Activated CD4-positive, alpha-beta memory T cell treated with anti-CD3 and anti-CD28 coated beads for 36 hours (primary cell): ENCODE results near the gene NTHL1. TPM values are rescaled to one million over a fixed set of nuclear protein-coding genes. Genes with fewer than 3 reads are reported as not detected.

Source experiments
- CTCF ChIA-PET: fragments of 350-600 bp; sonication (Branson Sonifier 250); formaldehyde crosslinking; loops from one replicate; lab custom pipeline; 2021; ENCODE audit warnings: antibody characterized with exemption, inconsistent platforms; lab: Charles Lee
- POLR2A ChIA-PET: fragments of 350-600 bp; sonication (Branson Sonifier 250); formaldehyde crosslinking; loops from one replicate; lab custom pipeline; 2021; ENCODE audit warnings: antibody characterized with exemption; lab: Charles Lee
- DNase-seq: peaks from one replicate; pipeline ENCODE4 v3.0.0-alpha.2; 2020
- H3K27ac Mint-ChIP-seq: one replicate; pipeline ENCODE4 v1.8.0; 2021; ENCODE audit warnings: mixed read lengths
- H3K27me3 Mint-ChIP-seq: one replicate; pipeline ENCODE4 v1.8.0; 2021; ENCODE audit warnings: mixed read lengths
- H3K36me3 Mint-ChIP-seq: one replicate; pipeline ENCODE4 v1.8.0; 2021; ENCODE audit warnings: mixed read lengths
- H3K4me1 Mint-ChIP-seq: one replicate; pipeline ENCODE4 v1.8.0; 2021; ENCODE audit warnings: low read depth, mixed read lengths
- H3K4me3 Mint-ChIP-seq: one replicate; pipeline ENCODE4 v1.8.0; 2021; ENCODE audit warnings: mild to moderate bottlenecking, mixed read lengths
- H3K9me3 Mint-ChIP-seq: one replicate; pipeline ENCODE4 v1.8.0; 2021; ENCODE audit warnings: mixed read lengths
- intact Hi-C: fragments of 100-400 bp; cut with micrococcal nuclease; formaldehyde crosslinking; loops from one replicate; pipeline ENCODE4 v1.15.1; 2023
- total RNA-seq, 2 experiments: library from RNA; stranded (reverse); gene quantifications; one replicate each; pipeline ENCODE4 v1.2.3, GENCODE V29; 2021

NTHL1 gene
- total RNA-seq = 10 to 100 TPM; 24.3 to 26.2 TPM

DNA sequence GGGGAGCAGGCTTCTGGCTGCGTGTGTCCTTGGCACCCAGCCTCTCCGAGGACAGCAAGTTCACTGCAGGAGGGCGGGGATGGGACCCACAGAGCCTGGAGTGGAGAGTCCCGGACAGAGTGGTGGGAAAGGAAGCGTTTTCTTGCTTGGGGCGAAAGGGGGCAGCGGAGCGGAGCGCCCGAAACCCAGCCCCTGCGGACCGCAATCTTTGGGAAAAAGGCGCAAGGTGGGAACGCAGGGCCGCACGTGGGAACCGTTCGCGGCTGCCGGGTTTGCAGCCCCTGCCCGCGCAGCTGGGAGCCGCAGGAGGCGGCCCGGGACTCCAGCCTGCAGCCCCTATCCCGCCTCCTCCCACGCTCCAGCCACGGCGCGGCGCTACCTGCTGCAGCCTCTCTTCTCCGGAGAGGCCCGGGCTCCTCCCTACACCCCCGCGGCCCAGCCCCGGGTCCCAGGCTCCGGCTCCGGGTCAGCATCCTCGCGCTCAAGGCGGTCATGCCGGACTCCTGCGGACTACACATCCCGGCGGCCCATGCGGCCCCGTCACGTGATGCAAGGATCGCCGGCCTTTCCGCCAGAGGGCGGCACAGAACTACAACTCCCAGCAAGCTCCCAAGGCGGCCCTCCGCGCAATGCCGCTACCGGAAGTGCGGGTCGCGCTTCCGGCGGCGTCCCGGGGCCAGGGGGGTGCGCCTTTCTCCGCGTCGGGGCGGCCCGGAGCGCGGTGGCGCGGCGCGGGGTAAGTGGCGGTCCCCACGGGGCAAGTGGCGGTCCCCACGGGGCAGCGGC lies at the start of gene NTHL1, which contains the start of gene TSC2:
TSS of gene NTHL1 (minus strand) at position 505 of the 786 bp plus-strand sequence. CDS start at position 494, 11 bp downstream.
TSS of gene TSC2 (plus strand) at position 656 of the 786 bp plus-strand sequence. CDS start 631 bp downstream, outside the sequence.
- peak; percentile 97 for DNase-seq
- Mint-ChIP-seq H3K27ac (no peak within 1 kb of the TSS), H3K9me3 (no peaks in the 10 kb centered on the region), H3K4me1 (peaks cover 13% of the 10 kb centered on the region), H3K4me3 (peak within 1 kb of the TSS; percentile 89), H3K27me3 (no peaks in the 10 kb centered on the region), H3K36me3 (peaks cover 3% of the 10 kb centered on the region)
- ChIA-PET CTCF (interaction anchor here (0.6 to 2.5 kb wide), 11 partner anchors 9 to 265 kb away, joined by 3 to 10 read pairs (median 4); partner anchors contain the start of genes NUBP2, SPSB3 and TRAF7), POLR2A (interaction anchor here (0.6 to 1.8 kb wide), 8 partner anchors 9 to 221 kb away, joined by 3 to 22 read pairs (median 3); partner anchors contain the start of genes FAHD1, HAGH, NPW and RPS2)
- intact Hi-C loops = loop anchor here (1.0 kb wide), 1 partner anchor 108 kb away; the partner anchor contains the start of gene TRAF7

- H3K27ac Mint-ChIP-seq = no peak overlapping the region
- intact Hi-C loops = no loop called here
Observed at GRCh38 chr16:2096853-2097595, 49.4 kb upstream of the NTHL1 start.

DNA sequence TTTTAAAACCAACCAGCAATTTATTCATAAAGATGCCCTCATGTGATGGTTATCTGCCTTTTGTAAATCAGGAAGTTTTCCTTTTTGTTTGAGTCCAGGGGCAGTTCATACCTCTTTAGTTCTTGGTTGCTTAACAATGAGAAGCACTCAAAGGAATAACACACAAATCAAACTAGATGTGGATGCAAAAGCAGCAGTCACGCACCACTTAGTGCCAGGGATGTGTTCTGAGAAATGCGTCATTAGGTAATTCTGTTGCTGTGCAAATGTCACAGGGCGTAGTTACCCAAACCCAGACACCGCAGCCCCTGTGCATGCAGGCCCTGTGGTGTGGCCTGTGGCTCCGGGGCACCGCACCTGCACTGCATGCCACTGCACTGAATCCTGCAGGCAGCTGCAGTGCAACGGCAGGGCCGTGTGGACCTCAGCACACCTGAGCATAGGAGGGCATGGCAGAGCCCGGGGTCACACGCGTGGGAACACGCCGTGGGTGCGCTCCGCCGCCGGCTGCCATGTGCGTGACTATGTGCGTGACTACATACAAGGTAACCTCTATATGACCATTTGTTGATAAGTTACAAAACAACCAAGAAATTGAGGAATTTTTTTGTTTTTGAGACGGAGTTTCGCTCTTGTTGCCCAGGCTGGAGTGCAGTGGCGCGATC lies 48.4 kb upstream of the NTHL1 start:
- Mint-ChIP-seq H3K36me3 (peaks cover 3% of the 10 kb centered on the region), H3K4me3 (no peak overlapping the region), H3K27ac (no peak overlapping the region), H3K4me1 (no peaks in the 10 kb centered on the region), H3K9me3 (no peaks in the 10 kb centered on the region), H3K27me3 (no peaks in the 10 kb centered on the region)
- POLR2A ChIA-PET = no interaction called here
- CTCF ChIA-PET = no interaction called here
- intact Hi-C loops = no loop called here
- no peak for DNase-seq

More at GRCh38 chr16:2096853-2097595, 49.4 kb upstream of the NTHL1 start:
- peaks cover 3% of the 10 kb centered on the region for H3K36me3 Mint-ChIP-seq
- no peaks in the 10 kb centered on the region for H3K9me3 Mint-ChIP-seq
- H3K4me3 Mint-ChIP-seq = no peak overlapping the region
- no peaks in the 10 kb centered on the region for H3K4me1 Mint-ChIP-seq
- no peak for DNase-seq
- CTCF ChIA-PET = no interaction called here
- POLR2A ChIA-PET = no interaction called here
- H3K27me3 Mint-ChIP-seq = no peaks in the 10 kb centered on the region

GRCh38 chr16:2095315-2095853 lies 47.8 kb upstream of the NTHL1 start:
- H3K27ac Mint-ChIP-seq = no peak overlapping the region
- CTCF ChIA-PET = no interaction called here

DNA sequence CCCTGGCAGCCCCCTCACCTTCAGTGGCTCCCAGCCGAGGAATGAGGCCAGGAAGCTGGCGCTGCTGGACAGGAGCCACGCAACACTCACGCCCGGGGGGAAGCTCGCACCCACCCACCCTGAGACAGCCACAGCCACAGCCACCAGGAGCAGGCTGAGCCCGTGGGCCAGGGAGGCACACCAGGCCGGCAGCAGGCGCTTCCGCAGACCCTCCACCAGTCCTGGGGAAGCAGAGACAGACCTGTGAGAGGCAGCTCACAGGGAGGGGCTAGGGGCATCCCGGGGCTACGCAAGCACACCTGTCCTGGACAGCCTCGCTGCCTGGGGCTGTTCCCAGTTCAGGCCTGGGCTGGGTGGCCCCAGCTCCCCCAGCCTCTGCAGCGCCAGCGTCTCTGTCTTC lies 46.2 kb upstream of the NTHL1 start:
- H3K36me3 Mint-ChIP-seq = peaks cover 9% of the 10 kb centered on the region

More at GRCh38 chr16:2095315-2095853, 47.8 kb upstream of the NTHL1 start:
- peaks cover 6% of the 10 kb centered on the region for H3K36me3 Mint-ChIP-seq
- H3K27me3 Mint-ChIP-seq = no peaks in the 10 kb centered on the region
- no peaks in the 10 kb centered on the region for H3K9me3 Mint-ChIP-seq
- intact Hi-C loops = no loop called here
- POLR2A ChIA-PET = no interaction called here
- no peaks in the 10 kb centered on the region for H3K4me1 Mint-ChIP-seq
- no peak for DNase-seq
- H3K4me3 Mint-ChIP-seq = no peak overlapping the region

GRCh38 chr16:2092866-2093265 lies 45.2 kb upstream of the NTHL1 start:
- DNase-seq = no peak
- CTCF ChIA-PET = interaction anchor here (0.9 kb wide), 1 partner anchor 48 kb away, joined by 3 read pairs; no protein-coding TSS in a partner anchor
- intact Hi-C loops = no loop called here
- H3K27me3 Mint-ChIP-seq = no peaks in the 10 kb centered on the region
- H3K4me3 Mint-ChIP-seq = no peak overlapping the region
- H3K27ac Mint-ChIP-seq = no peak overlapping the region
- no peaks in the 10 kb centered on the region for H3K9me3 Mint-ChIP-seq
- peaks cover 9% of the 10 kb centered on the region for H3K36me3 Mint-ChIP-seq
- H3K4me1 Mint-ChIP-seq = no peaks in the 10 kb centered on the region
- POLR2A ChIA-PET = no interaction called here

More for the DNA sequence above, 46.2 kb upstream of the NTHL1 start:
- CTCF ChIA-PET = no interaction called here
- Mint-ChIP-seq H3K9me3 (no peaks in the 10 kb centered on the region), H3K27me3 (no peaks in the 10 kb centered on the region), H3K4me1 (no peaks in the 10 kb centered on the region), H3K4me3 (no peak overlapping the region), H3K27ac (no peak overlapping the region)
- no peak for DNase-seq
- intact Hi-C loops = no loop called here
- POLR2A ChIA-PET = no interaction called here

DNA sequence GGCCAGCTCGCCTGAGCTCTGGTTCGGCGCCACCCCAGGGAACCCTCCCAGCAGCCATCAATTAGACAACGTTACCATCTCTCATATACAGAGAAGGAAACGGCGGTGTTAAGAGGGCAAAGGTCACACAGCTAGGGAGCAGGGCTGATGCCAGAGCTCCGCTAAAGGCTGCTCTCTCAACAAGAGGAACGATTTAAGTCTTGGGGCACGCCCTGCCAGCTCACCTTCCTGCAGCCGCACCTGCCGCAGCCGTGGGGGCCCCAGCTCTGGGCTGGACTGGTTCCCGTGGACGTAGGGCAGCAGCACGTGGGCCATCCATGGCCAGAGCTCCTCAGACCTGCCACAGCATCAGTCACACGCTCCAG lies 44.6 kb upstream of the NTHL1 start:
- Mint-ChIP-seq H3K36me3 (peaks cover 11% of the 10 kb centered on the region), H3K9me3 (no peaks in the 10 kb centered on the region), H3K27ac (no peak overlapping the region), H3K4me3 (no peak overlapping the region), H3K27me3 (no peaks in the 10 kb centered on the region), H3K4me1 (no peaks in the 10 kb centered on the region)
- intact Hi-C loops = no loop called here
- no peak for DNase-seq
- CTCF ChIA-PET = interaction anchor here (0.9 kb wide), 1 partner anchor 49 kb away, joined by 3 read pairs; no protein-coding TSS in a partner anchor
- POLR2A ChIA-PET = no interaction called here

DNA sequence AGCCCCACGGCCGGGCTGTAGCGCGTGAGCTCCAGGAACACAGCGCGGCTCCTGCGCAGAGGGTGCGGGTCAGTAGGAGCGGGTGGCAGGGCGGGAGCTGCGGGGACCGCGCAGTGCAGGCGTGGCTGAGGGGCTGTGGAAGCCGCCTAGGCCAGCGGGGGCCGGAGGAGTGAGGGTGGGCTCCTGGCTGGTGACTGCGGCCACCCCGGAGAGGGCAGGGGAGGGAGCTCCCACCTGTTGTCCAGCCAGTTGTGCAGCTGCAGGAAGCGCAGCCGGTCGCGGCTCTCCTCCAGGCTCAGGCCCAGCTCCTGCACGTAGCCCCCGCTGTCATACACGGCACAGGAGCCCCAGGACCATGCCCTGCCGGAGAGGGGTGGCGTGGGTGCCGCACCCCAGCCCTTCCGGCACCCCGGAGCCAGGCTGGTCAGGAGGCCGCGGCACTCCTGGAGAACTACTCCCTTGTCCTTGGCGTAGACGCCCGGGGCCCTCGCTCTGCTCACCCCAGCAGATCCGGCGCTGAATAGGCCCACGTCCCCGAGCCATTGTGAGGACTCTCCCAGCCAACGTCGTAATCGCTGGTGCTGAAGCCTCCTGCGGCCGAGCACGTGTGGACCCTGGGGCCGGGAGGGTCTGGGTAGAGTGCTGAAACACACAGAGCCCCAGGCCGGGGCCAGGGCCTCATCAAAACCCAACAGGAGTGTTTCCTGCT lies 44.1 kb upstream of the NTHL1 start:
- Mint-ChIP-seq H3K9me3 (no peaks in the 10 kb centered on the region), H3K27me3 (no peaks in the 10 kb centered on the region), H3K4me1 (no peaks in the 10 kb centered on the region), H3K36me3 (peaks cover 11% of the 10 kb centered on the region), H3K27ac (no peak overlapping the region), H3K4me3 (no peak overlapping the region)
- CTCF ChIA-PET = interaction anchor here (0.9 to 1.3 kb wide), 2 partner anchors 49 to 88 kb away, joined by 3 to 4 read pairs; no protein-coding TSS in a partner anchor
- intact Hi-C loops = no loop called here
- no peak for DNase-seq
- POLR2A ChIA-PET = no interaction called here

GRCh38 chr16:2090777-2091546 lies 43.3 kb upstream of the NTHL1 start:
- Mint-ChIP-seq H3K36me3 (peaks cover 11% of the 10 kb centered on the region), H3K9me3 (no peaks in the 10 kb centered on the region), H3K4me3 (no peak overlapping the region), H3K4me1 (no peaks in the 10 kb centered on the region), H3K27ac (no peak overlapping the region), H3K27me3 (no peaks in the 10 kb centered on the region)
- ChIA-PET POLR2A (no interaction called here), CTCF (interaction anchor here (1.3 kb wide), 1 partner anchor 87 kb away, joined by 4 read pairs; no protein-coding TSS in a partner anchor)
- intact Hi-C loops = no loop called here
- DNase-seq = peak; percentile 18

DNA sequence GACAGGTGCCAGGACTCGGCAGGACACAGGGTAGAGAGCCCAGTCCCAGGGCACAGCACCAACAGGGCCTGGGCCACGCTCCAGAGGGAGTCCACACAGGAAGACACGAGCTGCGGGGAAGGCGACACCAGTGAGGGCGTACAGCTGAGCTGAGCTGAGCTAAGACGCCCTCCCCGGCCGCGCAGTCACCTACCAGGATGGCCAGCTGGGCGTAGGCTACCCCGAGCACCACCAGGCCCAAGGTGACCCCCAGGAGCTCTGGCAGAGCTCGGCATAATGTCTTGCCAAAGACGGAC lies 42.8 kb upstream of the NTHL1 start:
- CTCF ChIA-PET = no interaction called here
- H3K36me3 Mint-ChIP-seq = peaks cover 9% of the 10 kb centered on the region

More for the DNA sequence above, 42.8 kb upstream of the NTHL1 start:
- DNase-seq = no peak
- Mint-ChIP-seq H3K4me3 (no peak overlapping the region), H3K27me3 (no peaks in the 10 kb centered on the region), H3K9me3 (no peaks in the 10 kb centered on the region), H3K4me1 (no peaks in the 10 kb centered on the region), H3K27ac (no peak overlapping the region)
- intact Hi-C loops = no loop called here
- POLR2A ChIA-PET = no interaction called here
